ENCODE measurements around the gene VWC2.

The VWC2 gene

DNA sequence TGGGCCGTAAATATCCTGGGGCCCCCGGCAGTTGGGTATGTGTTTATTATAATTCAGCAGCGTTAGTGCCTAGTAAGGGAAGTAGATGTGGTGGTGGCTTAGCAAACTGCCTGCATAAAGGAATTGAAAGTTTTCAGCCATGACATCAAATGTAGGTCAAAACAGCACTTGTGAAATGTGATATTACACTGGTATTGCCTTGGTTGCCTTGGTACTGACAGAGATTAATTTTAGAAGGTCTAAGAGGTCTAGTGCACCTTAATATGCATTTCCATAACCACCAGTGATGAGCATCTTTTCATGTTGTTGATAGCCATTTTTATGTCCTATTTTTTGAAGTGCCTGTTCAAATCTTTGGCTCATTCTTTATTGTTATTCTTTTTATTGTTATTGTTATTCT, 50.1 kb downstream of the VWC2 start:
- no peaks in the 10 kb centered on the region for H3K9me3 ChIP-seq (ENCODE audit: control insufficient read depth, insufficient read depth, low read depth, low read length)
- H3K4me1 ChIP-seq (ENCODE audit: control insufficient read depth, insufficient read depth, low read length) = no peaks in the 10 kb centered on the region
- CTCF ChIA-PET = no interaction called here
- no peaks in the 10 kb centered on the region for H3K36me3 ChIP-seq (ENCODE audit: control insufficient read depth in 2 of 2, insufficient read depth in 1 of 2, low read length in 2 of 2)
- H3K27ac ChIP-seq (ENCODE audit: extremely low read depth, low read depth, low read length) = no peak overlapping the region
- POLR2A ChIA-PET = no interaction called here
- TF ChIP-seq, protein P1, sequence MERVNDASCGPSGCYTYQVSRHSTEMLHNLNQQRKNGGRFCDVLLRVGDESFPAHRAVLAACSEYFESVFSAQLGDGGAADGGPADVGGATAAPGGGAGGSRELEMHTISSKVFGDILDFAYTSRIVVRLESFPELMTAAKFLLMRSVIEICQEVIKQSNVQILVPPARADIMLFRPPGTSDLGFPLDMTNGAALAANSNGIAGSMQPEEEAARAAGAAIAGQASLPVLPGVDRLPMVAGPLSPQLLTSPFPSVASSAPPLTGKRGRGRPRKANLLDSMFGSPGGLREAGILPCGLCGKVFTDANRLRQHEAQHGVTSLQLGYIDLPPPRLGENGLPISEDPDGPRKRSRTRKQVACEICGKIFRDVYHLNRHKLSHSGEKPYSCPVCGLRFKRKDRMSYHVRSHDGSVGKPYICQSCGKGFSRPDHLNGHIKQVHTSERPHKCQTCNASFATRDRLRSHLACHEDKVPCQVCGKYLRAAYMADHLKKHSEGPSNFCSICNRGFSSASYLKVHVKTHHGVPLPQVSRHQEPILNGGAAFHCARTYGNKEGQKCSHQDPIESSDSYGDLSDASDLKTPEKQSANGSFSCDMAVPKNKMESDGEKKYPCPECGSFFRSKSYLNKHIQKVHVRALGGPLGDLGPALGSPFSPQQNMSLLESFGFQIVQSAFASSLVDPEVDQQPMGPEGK (tag by site-specific recombination; IDR thresholded peaks at IDR 0.05) = no peak
- TF ChIP-seq ZNF148 (tag by site-specific recombination; IDR thresholded peaks at IDR 0.05; ENCODE audit: borderline replicate concordance) (no peak), OVOL3 (tag by site-specific recombination; IDR thresholded peaks at IDR 0.05) (no peak), ZNF23 (tag by site-specific recombination; IDR thresholded peaks at IDR 0.05; ENCODE audit: borderline replicate concordance) (no peak), KLF10 (tag by site-specific recombination; IDR thresholded peaks at IDR 0.05) (no peak), KLF16 (tag by site-specific recombination; IDR thresholded peaks at IDR 0.05) (no peak), ZNF280D (tag by site-specific recombination; IDR thresholded peaks at IDR 0.05) (no peak)
- TF ChIP-seq, protein P2, sequence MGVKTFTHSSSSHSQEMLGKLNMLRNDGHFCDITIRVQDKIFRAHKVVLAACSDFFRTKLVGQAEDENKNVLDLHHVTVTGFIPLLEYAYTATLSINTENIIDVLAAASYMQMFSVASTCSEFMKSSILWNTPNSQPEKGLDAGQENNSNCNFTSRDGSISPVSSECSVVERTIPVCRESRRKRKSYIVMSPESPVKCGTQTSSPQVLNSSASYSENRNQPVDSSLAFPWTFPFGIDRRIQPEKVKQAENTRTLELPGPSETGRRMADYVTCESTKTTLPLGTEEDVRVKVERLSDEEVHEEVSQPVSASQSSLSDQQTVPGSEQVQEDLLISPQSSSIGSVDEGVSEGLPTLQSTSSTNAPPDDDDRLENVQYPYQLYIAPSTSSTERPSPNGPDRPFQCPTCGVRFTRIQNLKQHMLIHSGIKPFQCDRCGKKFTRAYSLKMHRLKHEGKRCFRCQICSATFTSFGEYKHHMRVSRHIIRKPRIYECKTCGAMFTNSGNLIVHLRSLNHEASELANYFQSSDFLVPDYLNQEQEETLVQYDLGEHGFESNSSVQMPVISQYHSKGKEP (tag by site-specific recombination; IDR thresholded peaks at IDR 0.05) = no peak
- H3K4me3 ChIP-seq (ENCODE audit: low read depth, low read length) = no peak overlapping the region

- no peaks in the 10 kb centered on the region for H3K36me3 ChIP-seq (ENCODE audit: control insufficient read depth in 2 of 2, insufficient read depth in 1 of 2, low read length in 2 of 2)
- no peaks in the 10 kb centered on the region for H3K4me1 ChIP-seq (ENCODE audit: control insufficient read depth, insufficient read depth, low read length)
- no peak overlapping the region for H3K4me3 ChIP-seq (ENCODE audit: low read depth, low read length)
- CTCF ChIA-PET = no interaction called here
- POLR2A ChIA-PET = no interaction called here
- H3K27ac ChIP-seq (ENCODE audit: extremely low read depth, low read depth, low read length) = no peak overlapping the region
- no peaks in the 10 kb centered on the region for H3K9me3 ChIP-seq (ENCODE audit: control insufficient read depth, insufficient read depth, low read depth, low read length)
- TF ChIP-seq ZSCAN23 (tag by site-specific recombination; IDR thresholded peaks at IDR 0.05) (no peak), SCRT2 (tag by site-specific recombination; IDR thresholded peaks at IDR 0.05) (no peak), ZFP69B (tag by site-specific recombination; IDR thresholded peaks at IDR 0.05) (no peak), ZNF510 (tag by site-specific recombination; IDR thresholded peaks at IDR 0.05; ENCODE audit: insufficient replicate concordance) (no peak), ZNF664 (tag by site-specific recombination; IDR thresholded peaks at IDR 0.05) (no peak)
- TF ChIP-seq, protein P3, sequence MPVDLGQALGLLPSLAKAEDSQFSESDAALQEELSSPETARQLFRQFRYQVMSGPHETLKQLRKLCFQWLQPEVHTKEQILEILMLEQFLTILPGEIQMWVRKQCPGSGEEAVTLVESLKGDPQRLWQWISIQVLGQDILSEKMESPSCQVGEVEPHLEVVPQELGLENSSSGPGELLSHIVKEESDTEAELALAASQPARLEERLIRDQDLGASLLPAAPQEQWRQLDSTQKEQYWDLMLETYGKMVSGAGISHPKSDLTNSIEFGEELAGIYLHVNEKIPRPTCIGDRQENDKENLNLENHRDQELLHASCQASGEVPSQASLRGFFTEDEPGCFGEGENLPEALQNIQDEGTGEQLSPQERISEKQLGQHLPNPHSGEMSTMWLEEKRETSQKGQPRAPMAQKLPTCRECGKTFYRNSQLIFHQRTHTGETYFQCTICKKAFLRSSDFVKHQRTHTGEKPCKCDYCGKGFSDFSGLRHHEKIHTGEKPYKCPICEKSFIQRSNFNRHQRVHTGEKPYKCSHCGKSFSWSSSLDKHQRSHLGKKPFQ (tag by site-specific recombination; IDR thresholded peaks at IDR 0.05) = no peak
- TF ChIP-seq, protein P2 (tag by site-specific recombination; IDR thresholded peaks at IDR 0.05) = no peak
- TF ChIP-seq, protein P4, sequence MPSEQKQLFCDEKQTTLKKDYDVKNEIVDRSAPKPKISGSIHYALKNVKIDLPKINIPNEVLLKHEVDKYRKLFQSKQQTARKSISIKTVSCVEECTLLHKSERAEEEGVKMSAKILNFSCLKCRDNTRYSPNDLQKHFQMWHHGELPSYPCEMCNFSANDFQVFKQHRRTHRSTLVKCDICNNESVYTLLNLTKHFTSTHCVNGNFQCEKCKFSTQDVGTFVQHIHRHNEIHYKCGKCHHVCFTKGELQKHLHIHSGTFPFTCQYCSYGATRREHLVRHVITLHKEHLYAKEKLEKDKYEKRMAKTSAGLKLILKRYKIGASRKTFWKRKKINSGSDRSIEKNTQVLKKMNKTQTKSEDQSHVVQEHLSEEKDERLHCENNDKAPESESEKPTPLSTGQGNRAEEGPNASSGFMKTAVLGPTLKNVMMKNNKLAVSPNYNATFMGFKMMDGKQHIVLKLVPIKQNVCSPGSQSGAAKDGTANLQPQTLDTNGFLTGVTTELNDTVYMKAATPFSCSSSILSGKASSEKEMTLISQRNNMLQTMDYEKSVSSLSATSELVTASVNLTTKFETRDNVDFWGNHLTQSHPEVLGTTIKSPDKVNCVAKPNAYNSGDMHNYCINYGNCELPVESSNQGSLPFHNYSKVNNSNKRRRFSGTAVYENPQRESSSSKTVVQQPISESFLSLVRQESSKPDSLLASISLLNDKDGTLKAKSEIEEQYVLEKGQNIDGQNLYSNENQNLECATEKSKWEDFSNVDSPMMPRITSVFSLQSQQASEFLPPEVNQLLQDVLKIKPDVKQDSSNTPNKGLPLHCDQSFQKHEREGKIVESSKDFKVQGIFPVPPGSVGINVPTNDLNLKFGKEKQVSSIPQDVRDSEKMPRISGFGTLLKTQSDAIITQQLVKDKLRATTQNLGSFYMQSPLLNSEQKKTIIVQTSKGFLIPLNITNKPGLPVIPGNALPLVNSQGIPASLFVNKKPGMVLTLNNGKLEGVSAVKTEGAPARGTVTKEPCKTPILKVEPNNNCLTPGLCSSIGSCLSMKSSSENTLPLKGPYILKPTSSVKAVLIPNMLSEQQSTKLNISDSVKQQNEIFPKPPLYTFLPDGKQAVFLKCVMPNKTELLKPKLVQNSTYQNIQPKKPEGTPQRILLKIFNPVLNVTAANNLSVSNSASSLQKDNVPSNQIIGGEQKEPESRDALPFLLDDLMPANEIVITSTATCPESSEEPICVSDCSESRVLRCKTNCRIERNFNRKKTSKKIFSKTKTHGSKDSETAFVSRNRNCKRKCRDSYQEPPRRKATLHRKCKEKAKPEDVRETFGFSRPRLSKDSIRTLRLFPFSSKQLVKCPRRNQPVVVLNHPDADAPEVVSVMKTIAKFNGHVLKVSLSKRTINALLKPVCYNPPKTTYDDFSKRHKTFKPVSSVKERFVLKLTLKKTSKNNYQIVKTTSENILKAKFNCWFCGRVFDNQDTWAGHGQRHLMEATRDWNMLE (tag by site-specific recombination; conservative IDR thresholded peaks at IDR 0.05; ENCODE audit: low read depth) = no peak
These were observed 66.6 kb downstream of the VWC2 start for GRCh38 chr7:49839863-49840645.

Data from HEK293 (cell line).